Tibial nerve (tissue), 3 donors: ENCODE measurements around the gene BAMBI.

Experiments
- CTCF ChIP-seq, 5 experiments: fragments of 200-600 bp in 3 of 5; fragments of 450-650 bp in 2 of 5; sonication (generic) in 3 of 5; IDR thresholded peaks; one replicate each; pipeline ENCODE4 v1.5.1; 2016 to 2019; ENCODE audit warnings: antibody characterized with exemption in 5 of 5, mild to moderate bottlenecking in 3 of 5, moderate library complexity in 2 of 5
- POLR2A ChIP-seq, 2 donors: fragments of 450-650 bp; IDR thresholded peaks; one replicate each; pipeline ENCODE4 v1.6.1; 2017; ENCODE audit warnings: antibody characterized with exemption in 2 of 2, mild to moderate bottlenecking in 2 of 2, moderate library complexity in 2 of 2

- TF ChIP-seq POLR2A (IDR thresholded peaks at IDR 0.05) (no peak), CTCF (IDR thresholded peaks at IDR 0.05) (no peak)
Measured at GRCh38 chr10:28704464-28705161, 27.3 kb downstream of the BAMBI start.
